ENCODE data around the gene FLYWCH1. TPM values are rescaled to one million over a fixed set of nuclear protein-coding genes. Genes with fewer than 3 reads are reported as not detected.

Gene FLYWCH1
- total and polyA plus RNA-seq, 7 experiments from 2014 or later: 12.4 to 149 (median 72.3) TPM

GRCh38 chr16:2967721-2968161 is 56.0 kb downstream of the FLYWCH1 start:
- peaks cover 0 to 1% (median 0%) of the 10 kb centered on the region in 5 donors for H3K36me3 Mint-ChIP-seq
- H3K27me3 Mint-ChIP-seq: peaks cover 10 to 34% (median 16%) of the 10 kb centered on the region in 5 donors
- H3K4me1 ChIP-seq (ENCODE audit: control insufficient read depth in 2 of 2, insufficient read depth in 2 of 2, low read length in 2 of 2): peaks cover 19 to 32% of the 10 kb centered on the region in 2 donors
- H3K36me3 ChIP-seq (ENCODE audit: control insufficient read depth in 2 of 3, insufficient read depth in 3 of 3, low read length in 3 of 3): no peaks in the 10 kb centered on the region
- ChIA-PET POLR2A (interaction anchor here (4.0 kb wide), 1 partner anchor 14 kb away, joined by 17 read pairs; no protein-coding TSS in a partner anchor), CTCF (no interaction called here)
- intact Hi-C loops (cut with micrococcal nuclease): loop anchor here in 1 of 2 donors (2.0 kb wide), 1 partner anchor 35 kb away; no protein-coding TSS in a partner anchor
- no peaks in the 10 kb centered on the region for H3K9me3 ChIP-seq (ENCODE audit: control insufficient read depth in 2 of 3, low read length in 3 of 3)
- peaks cover 0 to 3% (median 0%) of the 10 kb centered on the region in 11 donors for H3K9me3 Mint-ChIP-seq
- DNase-seq: no peak
- peaks cover 10 to 32% (median 26%) of the 10 kb centered on the region in 7 donors for H3K4me1 Mint-ChIP-seq
- H3K27ac Mint-ChIP-seq: no peak overlapping the region
- H3K4me3 ChIP-seq (ENCODE audit: low read length): no peak overlapping the region
- peak overlapping the region; percentile 48 to 80 (median 70) for H3K4me3 Mint-ChIP-seq
- no peak for ATAC-seq
- no peak overlapping the region for H3K27ac ChIP-seq (ENCODE audit: low read depth, low read length)
- peaks cover 0 to 28% of the 10 kb centered on the region in 2 donors for H3K27me3 ChIP-seq (ENCODE audit: control insufficient read depth in 2 of 2, insufficient read depth in 2 of 2, low read length in 2 of 2)

- Mint-ChIP-seq H3K4me1 (peaks cover 10 to 32% (median 25%) of the 10 kb centered on the region in 7 donors), H3K4me3 (peak overlapping the region; percentile 59 to 80 (median 75)), H3K27ac (no peak overlapping the region), H3K9me3 (peaks cover 0 to 3% (median 0%) of the 10 kb centered on the region in 11 donors), H3K36me3 (peaks cover 0 to 1% (median 0%) of the 10 kb centered on the region in 5 donors), H3K27me3 (peaks cover 10 to 31% (median 16%) of the 10 kb centered on the region in 5 donors)
- Histone ChIP-seq H3K9me3 (ENCODE audit: control insufficient read depth in 2 of 3, low read length in 3 of 3) (no peaks in the 10 kb centered on the region), H3K4me1 (ENCODE audit: control insufficient read depth in 2 of 2, insufficient read depth in 2 of 2, low read length in 2 of 2) (peaks cover 19 to 32% of the 10 kb centered on the region in 2 donors), H3K27ac (ENCODE audit: low read depth, low read length) (no peak overlapping the region), H3K27me3 (ENCODE audit: control insufficient read depth in 2 of 2, insufficient read depth in 2 of 2, low read length in 2 of 2) (peaks cover 0 to 28% of the 10 kb centered on the region in 2 donors), H3K4me3 (ENCODE audit: low read length) (peak overlapping the region; percentile 64), H3K36me3 (ENCODE audit: control insufficient read depth in 2 of 3, insufficient read depth in 3 of 3, low read length in 3 of 3) (no peaks in the 10 kb centered on the region)
- ChIA-PET POLR2A (interaction anchor here (4.0 kb wide), 1 partner anchor 14 kb away, joined by 17 read pairs; no protein-coding TSS in a partner anchor), CTCF (no interaction called here)
- intact Hi-C loops (cut with micrococcal nuclease): loop anchor here in 1 of 2 donors (2.0 kb wide), 1 partner anchor 34 kb away; no protein-coding TSS in a partner anchor
- no peak for ATAC-seq
- no peak for DNase-seq
These were observed 56.6 kb downstream of the FLYWCH1 start for GRCh38 chr16:2968368-2968737.

GRCh38 chr16:2968738-2969544 is 57.2 kb downstream of the FLYWCH1 start, which contains the start of gene PAQR4:
TSS of gene PAQR4 (plus strand) at chr16:2969348. CDS start at chr16:2969675, 327 bp downstream.
- H3K4me1 Mint-ChIP-seq: peaks cover 10 to 32% (median 24%) of the 10 kb centered on the region in 7 donors
- DNase-seq (peak; percentile 49 to 91 (median 71)), ATAC-seq (peak; percentile 88)
- CTCF ChIA-PET: interaction anchor here (1.2 kb wide), 1 partner anchor 14 kb away, joined by 4 read pairs; no protein-coding TSS in a partner anchor
- H3K36me3 Mint-ChIP-seq: peaks cover 0 to 1% (median 0%) of the 10 kb centered on the region in 5 donors
- Histone ChIP-seq H3K9me3 (ENCODE audit: control insufficient read depth in 2 of 3, low read length in 3 of 3) (no peaks in the 10 kb centered on the region), H3K4me1 (ENCODE audit: control insufficient read depth in 2 of 2, insufficient read depth in 2 of 2, low read length in 2 of 2) (peaks cover 19 to 28% of the 10 kb centered on the region in 2 donors), H3K36me3 (ENCODE audit: control insufficient read depth in 2 of 3, insufficient read depth in 3 of 3, low read length in 3 of 3) (no peaks in the 10 kb centered on the region), H3K27ac (ENCODE audit: low read depth, low read length) (no peak within 1 kb of the TSS), H3K4me3 (ENCODE audit: low read length) (peak within 1 kb of the TSS; percentile 64), H3K27me3 (ENCODE audit: control insufficient read depth in 2 of 2, insufficient read depth in 2 of 2, low read length in 2 of 2) (peaks cover 0 to 28% of the 10 kb centered on the region in 2 donors)
- POLR2A ChIA-PET: interaction anchor here (1.1 to 1.7 kb wide), 2 partner anchors 12 to 23 kb away, joined by 3 to 5 read pairs; no protein-coding TSS in a partner anchor
- peaks cover 0 to 3% (median 0%) of the 10 kb centered on the region in 11 donors for H3K9me3 Mint-ChIP-seq
- H3K4me3 Mint-ChIP-seq: peak within 1 kb of the TSS; percentile 59 to 80 (median 75)
- H3K27ac Mint-ChIP-seq: peak within 1 kb of the TSS in 2 of 9 donors; percentile 16 to 70
- intact Hi-C loops (cut with micrococcal nuclease): loop anchor here (1.0 to 2.0 kb wide), 4 partner anchors 11 to 55 kb away; partner anchors contain the start of genes THOC6 (in 2 of the 2) and PKMYT1 (in 1 of the 2)
- H3K27me3 Mint-ChIP-seq: peaks cover 10 to 26% (median 16%) of the 10 kb centered on the region in 5 donors

DNA sequence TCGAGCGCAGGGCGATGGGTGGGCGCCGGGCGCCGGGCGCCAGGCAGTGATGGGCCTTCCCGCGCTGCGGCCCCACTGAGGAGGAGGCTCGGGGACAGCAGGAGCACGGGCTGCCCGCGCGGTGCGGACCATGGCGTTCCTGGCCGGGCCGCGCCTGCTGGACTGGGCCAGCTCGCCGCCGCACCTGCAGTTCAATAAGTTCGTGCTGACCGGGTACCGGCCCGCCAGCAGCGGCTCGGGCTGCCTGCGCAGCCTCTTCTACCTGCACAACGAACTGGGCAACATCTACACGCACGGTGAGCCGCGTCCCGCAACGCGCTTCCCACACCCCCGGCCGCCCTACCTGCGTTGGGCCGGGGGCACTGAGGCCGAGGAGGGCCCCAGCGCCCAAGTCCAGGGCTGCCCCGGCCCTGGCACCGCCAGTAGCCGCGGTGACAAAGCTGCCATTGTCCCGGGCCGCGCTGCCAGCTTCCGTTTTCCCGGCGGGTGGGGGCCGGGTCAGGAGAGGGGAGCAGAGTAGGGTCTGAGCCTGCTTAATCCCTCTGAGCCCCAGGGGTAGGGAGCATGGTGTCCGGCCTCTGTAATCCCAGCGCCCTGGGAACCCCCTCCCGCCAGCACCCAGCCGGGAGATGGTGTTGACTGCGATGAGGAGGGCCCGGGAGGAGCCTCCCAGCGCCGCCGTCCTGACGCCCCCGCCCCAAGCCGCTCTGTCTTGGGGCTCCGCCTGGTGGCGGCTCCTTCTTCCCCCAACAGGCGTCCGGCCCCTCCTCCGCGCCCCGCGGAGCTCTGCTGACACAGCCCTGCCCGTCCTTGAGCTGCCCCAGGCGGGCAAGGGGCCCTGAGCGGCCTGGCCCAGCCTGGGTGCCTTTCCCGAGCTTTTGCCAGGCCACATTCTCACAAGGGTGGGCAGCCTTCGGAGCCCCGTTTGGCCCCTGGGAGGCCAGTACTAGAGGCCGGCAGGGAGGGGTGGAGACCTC is 58.1 kb downstream of the FLYWCH1 start:
- Mint-ChIP-seq H3K27ac (peak overlapping the region in 1 of 9 donors; percentile 70), H3K4me1 (peaks cover 10 to 30% (median 19%) of the 10 kb centered on the region in 7 donors), H3K4me3 (peak overlapping the region in 9 of 10 donors; percentile 33 to 78 (median 55)), H3K9me3 (peaks cover 0 to 3% (median 0%) of the 10 kb centered on the region in 11 donors), H3K36me3 (peaks cover 0 to 1% (median 0%) of the 10 kb centered on the region in 5 donors), H3K27me3 (peaks cover 8 to 20% (median 11%) of the 10 kb centered on the region in 5 donors)
- Histone ChIP-seq H3K4me3 (ENCODE audit: low read length) (peak overlapping the region; percentile 64), H3K27me3 (ENCODE audit: control insufficient read depth in 2 of 2, insufficient read depth in 2 of 2, low read length in 2 of 2) (peaks cover 0 to 23% of the 10 kb centered on the region in 2 donors), H3K4me1 (ENCODE audit: control insufficient read depth in 2 of 2, insufficient read depth in 2 of 2, low read length in 2 of 2) (peaks cover 10 to 19% of the 10 kb centered on the region in 2 donors), H3K27ac (ENCODE audit: low read depth, low read length) (no peak overlapping the region), H3K9me3 (ENCODE audit: control insufficient read depth in 2 of 3, low read length in 3 of 3) (no peaks in the 10 kb centered on the region), H3K36me3 (ENCODE audit: control insufficient read depth in 2 of 3, insufficient read depth in 3 of 3, low read length in 3 of 3) (no peaks in the 10 kb centered on the region)
- ChIA-PET CTCF (interaction anchor here (1.2 kb wide), 1 partner anchor 13 kb away, joined by 4 read pairs; no protein-coding TSS in a partner anchor), POLR2A (interaction anchor here (1.1 to 1.7 kb wide), 2 partner anchors 11 to 24 kb away, joined by 3 to 5 read pairs; no protein-coding TSS in a partner anchor)
- ATAC-seq: peak; percentile 72
- peak in 8 of 9 donors; percentile 35 to 91 (median 48) for DNase-seq
- intact Hi-C loops (cut with micrococcal nuclease): loop anchor here (1.0 to 2.0 kb wide), 5 partner anchors 10 to 54 kb away; partner anchors contain the start of genes PKMYT1 (in 2 of the 2), THOC6 (in 2 of the 2) and TNFRSF12A (in 1 of the 2)

GRCh38 chr16:2970563-2970962 is 58.8 kb downstream of the FLYWCH1 start:
- Histone ChIP-seq H3K27me3 (ENCODE audit: control insufficient read depth in 2 of 2, insufficient read depth in 2 of 2, low read length in 2 of 2) (peaks cover 0 to 21% of the 10 kb centered on the region in 2 donors), H3K4me3 (ENCODE audit: low read length) (no peak overlapping the region), H3K9me3 (ENCODE audit: control insufficient read depth in 2 of 3, low read length in 3 of 3) (no peaks in the 10 kb centered on the region), H3K4me1 (ENCODE audit: control insufficient read depth in 2 of 2, insufficient read depth in 2 of 2, low read length in 2 of 2) (peaks cover 10 to 15% of the 10 kb centered on the region in 2 donors), H3K27ac (ENCODE audit: low read depth, low read length) (no peak overlapping the region), H3K36me3 (ENCODE audit: control insufficient read depth in 2 of 3, insufficient read depth in 3 of 3, low read length in 3 of 3) (no peaks in the 10 kb centered on the region)
- POLR2A ChIA-PET: interaction anchor here (1.1 kb wide), 1 partner anchor 25 kb away, joined by 3 read pairs; no protein-coding TSS in a partner anchor
- Mint-ChIP-seq H3K36me3 (peaks cover 0 to 1% (median 0%) of the 10 kb centered on the region in 5 donors), H3K27ac (peak overlapping the region in 2 of 9 donors; percentile 42 to 62), H3K4me3 (peak overlapping the region; percentile 32 to 78 (median 52)), H3K4me1 (peaks cover 7 to 24% (median 14%) of the 10 kb centered on the region in 7 donors), H3K27me3 (peaks cover 8 to 15% (median 10%) of the 10 kb centered on the region in 5 donors), H3K9me3 (peaks cover 0 to 3% (median 0%) of the 10 kb centered on the region in 11 donors)
- CTCF ChIA-PET: no interaction called here
- ATAC-seq: no peak
- intact Hi-C loops (cut with micrococcal nuclease): loop anchor here in 1 of 2 donors (1.0 to 2.0 kb wide), 2 partner anchors 10 to 50 kb away; partner anchors contain the start of genes PKMYT1 and TNFRSF12A
- DNase-seq: no peak

All from naive thymus-derived CD4-positive, alpha-beta T cell (primary cell).